NCI-H82 (cell line): Measurements from ENCODE around the gene ATXN7.

Experiments used
- DNase-seq: peaks from one replicate; lab custom pipeline; 2025; lab: John Stamatoyannopoulos, UW

Gene ATXN7

GRCh38 chr3:63966007-63966406 is 102.3 kb downstream of the ATXN7 start:
- no peak for DNase-seq

GRCh38 chr3:63966871-63967270 is 103.2 kb downstream of the ATXN7 start:
- no peak for DNase-seq

- DNase-seq = peak; percentile 91
Measured at GRCh38 chr3:63967675-63968611, 104.3 kb downstream of the ATXN7 start.

GRCh38 chr3:63968612-63969350 is 105.1 kb downstream of the ATXN7 start:
- DNase-seq = peak; percentile 13

GRCh38 chr3:63969876-63970275 is 106.2 kb downstream of the ATXN7 start:
- DNase-seq = peak; percentile 17

GRCh38 chr3:63970631-63971475 is 107.2 kb downstream of the ATXN7 start:
- peak; percentile 28 for DNase-seq

- no peak for DNase-seq
Measured at GRCh38 chr3:63972196-63972595, 108.5 kb downstream of the ATXN7 start.

- DNase-seq = peak; percentile 42
Measured at GRCh38 chr3:63972987-63973386, 109.3 kb downstream of the ATXN7 start.

GRCh38 chr3:63973406-63973805 is 109.7 kb downstream of the ATXN7 start:
- no peak for DNase-seq

GRCh38 chr3:63974451-63974850 is 110.8 kb downstream of the ATXN7 start:
- DNase-seq = peak; percentile 96

- DNase-seq = peak; percentile 39
Measured at GRCh38 chr3:63975723-63976122, 112.1 kb downstream of the ATXN7 start.

- DNase-seq = no peak
Measured at GRCh38 chr3:63976161-63976871, 112.6 kb downstream of the ATXN7 start.

GRCh38 chr3:63976872-63977200 is 113.2 kb downstream of the ATXN7 start:
- DNase-seq = no peak

GRCh38 chr3:63977893-63978292 is 114.2 kb downstream of the ATXN7 start:
- DNase-seq = no peak

GRCh38 chr3:63979093-63979885 is 115.6 kb downstream of the ATXN7 start:
- no peak for DNase-seq

- DNase-seq = no peak
Measured at GRCh38 chr3:63980019-63980418, 116.4 kb downstream of the ATXN7 start.

GRCh38 chr3:63980830-63981498 is 117.3 kb downstream of the ATXN7 start:
- peak; percentile 17 for DNase-seq

- no peak for DNase-seq
Measured at GRCh38 chr3:63981980-63982379, 118.3 kb downstream of the ATXN7 start.

GRCh38 chr3:63984391-63984790 is 120.7 kb downstream of the ATXN7 start:
- no peak for DNase-seq

GRCh38 chr3:63986146-63986545 is 122.5 kb downstream of the ATXN7 start:
- DNase-seq = no peak
